Skin of body (tissue), 2 donors: Measurements from ENCODE around the gene KCNA2. TPM values are rescaled to one million over a fixed set of nuclear protein-coding genes. Genes with fewer than 3 reads are reported as not detected.
A peak's percentile ranks its signal among the peaks of the same experiment; 100 is the strongest.

Source experiments
- DNase-seq: peaks from one replicate; lab custom pipeline; 2025; lab: John Stamatoyannopoulos, UW
- total RNA-seq: library from RNA; depleted of rRNA; stranded (reverse); fragments of >200 nt; gene quantifications from one replicate; pipeline ENCODE4 v1.2.3, GENCODE V29; 2014

The KCNA2 gene
- total RNA-seq, 1 donor from 2014 or later: 0.79 TPM

DNA sequence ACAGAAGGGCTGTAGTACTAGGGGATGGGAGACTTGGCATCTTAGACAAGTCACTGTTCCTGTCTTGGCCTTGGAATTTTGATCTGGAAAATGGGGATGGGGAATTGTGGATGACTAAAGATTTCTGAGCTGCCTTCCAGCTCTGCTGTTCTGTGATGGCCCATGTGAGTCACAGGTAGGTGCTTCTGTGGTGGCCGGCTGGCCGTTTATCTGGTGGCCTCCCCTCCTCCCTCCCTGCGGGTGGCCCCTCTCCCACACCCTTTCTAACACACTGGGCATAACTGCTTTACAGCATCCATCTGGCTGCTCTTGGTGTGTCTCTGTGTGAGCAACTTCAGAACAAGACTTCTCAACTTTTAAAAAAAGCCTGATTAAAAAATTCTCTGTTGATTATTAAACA is 35.9 kb downstream of the KCNA2 start:
- no peak for DNase-seq

DNA sequence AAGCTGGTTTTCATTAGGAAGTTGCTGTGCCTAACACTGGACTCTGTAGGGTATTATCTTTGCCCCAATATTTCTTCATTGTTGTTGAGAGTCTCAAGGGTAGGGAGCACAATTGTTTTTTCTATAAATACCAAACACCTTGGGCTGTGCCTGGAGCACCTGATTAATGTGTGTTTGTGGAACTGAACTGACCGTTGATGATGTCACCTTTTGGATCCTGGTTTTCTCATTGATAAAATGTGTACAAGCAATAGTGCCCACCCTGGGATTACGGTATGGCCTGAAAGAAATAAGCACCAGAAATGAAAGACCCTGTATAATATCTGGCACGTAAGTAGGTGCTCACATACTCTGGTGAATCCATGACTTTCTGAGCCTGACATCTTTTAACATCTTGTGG is 39.3 kb downstream of the KCNA2 start:
- no peak for DNase-seq

DNA sequence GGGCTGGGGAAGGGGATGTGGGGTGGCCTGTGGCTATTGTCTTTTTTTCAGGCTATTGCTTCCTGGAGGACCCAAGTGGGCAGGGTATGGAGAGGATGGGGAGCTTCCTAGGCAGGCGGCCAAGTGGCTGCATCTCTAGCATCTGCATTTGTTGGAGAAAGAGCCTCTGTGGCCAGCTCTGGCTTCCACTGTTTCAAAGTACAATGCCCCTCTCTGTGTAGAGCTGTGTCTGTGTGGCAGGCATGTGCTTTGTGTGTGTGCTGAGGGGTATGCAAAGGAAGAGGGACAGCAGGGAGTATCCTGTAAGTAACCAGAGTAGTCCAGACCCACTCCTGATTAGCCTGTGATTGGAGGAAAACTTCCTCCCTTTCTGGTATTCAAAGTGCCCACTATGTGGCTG is 40.6 kb downstream of the KCNA2 start:
- peak; percentile 1 for DNase-seq

DNA sequence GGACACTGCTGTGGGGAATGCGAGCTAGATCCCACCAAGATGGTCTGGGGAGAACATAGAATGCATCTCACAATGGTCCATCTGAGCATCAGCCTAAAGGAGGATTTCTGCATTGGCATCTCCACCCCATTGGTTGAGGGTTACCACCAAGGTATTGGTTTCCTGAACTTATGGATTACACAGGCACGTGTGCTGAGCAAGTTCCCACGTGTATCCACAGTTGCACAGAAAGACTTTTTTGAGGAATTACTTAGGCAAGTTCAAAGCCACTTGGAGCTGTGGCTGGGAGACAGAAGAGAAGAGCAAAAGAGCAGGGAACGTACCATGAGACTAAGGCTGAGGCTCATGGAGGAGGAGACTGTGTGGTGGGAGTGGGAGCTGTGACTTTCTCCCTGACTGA is 43.1 kb downstream of the KCNA2 start:
- DNase-seq: no peak

DNA sequence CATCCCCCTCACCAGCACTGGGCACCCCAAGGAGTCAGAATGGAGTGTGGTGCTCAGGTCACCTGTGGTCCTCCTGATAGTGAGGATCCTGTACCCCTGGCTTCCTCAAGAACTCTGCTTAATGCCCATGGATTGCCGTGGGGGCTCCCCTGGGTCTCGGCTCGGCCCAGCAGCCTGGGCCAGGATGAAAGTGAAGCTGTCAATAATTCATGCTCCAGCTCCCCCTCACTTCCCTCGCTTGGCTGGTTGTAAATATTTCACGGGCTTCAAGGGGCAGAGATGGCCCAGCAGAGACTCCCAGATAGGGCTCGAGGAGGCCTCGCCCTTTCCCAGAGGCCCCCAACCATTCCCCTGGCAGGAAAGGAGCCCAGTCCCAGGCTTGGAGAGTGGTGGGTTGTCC is 44.6 kb downstream of the KCNA2 start:
- DNase-seq: no peak

DNA sequence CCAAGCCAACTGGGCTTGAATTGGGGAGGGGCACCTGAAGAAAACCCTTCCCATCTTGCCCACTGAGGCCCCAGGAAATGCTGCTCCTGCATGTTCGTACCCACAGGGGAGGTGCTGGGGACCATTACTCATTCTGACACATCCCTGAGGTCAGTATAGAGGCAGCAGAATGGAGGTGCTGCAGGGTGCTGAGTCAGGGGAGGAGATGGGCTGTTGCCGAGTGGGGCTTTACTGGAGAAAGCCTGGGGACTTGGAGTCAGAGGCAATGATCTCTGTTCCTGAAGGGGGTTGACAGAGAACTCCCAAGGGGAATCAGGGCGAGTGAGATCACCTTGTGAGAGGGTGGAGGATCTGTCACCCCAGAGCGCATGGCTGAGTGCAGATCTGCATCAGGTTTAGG is 47.0 kb downstream of the KCNA2 start:
- no peak for DNase-seq

DNA sequence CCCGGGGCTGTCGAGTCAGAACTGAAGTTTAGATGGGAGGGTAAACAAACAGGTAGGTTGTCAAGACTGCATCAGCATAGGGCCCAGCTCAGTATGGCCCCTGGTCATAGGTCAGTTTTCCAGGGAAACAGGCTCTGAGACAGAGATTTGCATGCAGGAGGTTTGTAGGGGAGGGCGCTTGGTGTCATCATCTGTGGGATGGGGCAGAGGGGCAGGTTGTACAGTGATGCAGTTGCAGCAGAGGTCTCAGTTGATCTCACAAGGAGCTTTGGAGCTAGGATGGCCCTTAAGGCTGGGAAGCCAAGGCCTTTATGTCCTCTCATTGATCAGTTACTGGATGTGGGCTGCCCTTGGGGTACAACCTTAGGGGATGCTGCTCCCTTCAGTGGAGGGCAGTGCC is 48.7 kb downstream of the KCNA2 start:
- DNase-seq: no peak

DNA sequence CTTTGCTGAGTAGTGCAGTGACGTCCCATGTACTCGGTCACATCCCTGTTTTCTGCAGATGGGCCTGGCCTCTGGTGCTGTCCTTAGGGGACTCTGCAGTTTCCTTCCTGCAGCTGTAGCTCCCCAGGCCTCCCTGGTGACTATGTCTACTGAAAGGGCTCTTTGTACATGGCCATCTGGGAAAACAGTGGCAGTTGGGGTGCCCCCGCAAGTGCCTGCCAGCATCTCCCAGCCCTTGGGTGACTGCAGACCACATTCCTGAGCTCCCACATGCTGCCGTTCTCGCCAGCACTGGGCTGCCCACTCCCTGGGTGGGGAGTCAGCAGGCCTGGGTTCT is 49.7 kb downstream of the KCNA2 start:
- peak; percentile 40 for DNase-seq

DNA sequence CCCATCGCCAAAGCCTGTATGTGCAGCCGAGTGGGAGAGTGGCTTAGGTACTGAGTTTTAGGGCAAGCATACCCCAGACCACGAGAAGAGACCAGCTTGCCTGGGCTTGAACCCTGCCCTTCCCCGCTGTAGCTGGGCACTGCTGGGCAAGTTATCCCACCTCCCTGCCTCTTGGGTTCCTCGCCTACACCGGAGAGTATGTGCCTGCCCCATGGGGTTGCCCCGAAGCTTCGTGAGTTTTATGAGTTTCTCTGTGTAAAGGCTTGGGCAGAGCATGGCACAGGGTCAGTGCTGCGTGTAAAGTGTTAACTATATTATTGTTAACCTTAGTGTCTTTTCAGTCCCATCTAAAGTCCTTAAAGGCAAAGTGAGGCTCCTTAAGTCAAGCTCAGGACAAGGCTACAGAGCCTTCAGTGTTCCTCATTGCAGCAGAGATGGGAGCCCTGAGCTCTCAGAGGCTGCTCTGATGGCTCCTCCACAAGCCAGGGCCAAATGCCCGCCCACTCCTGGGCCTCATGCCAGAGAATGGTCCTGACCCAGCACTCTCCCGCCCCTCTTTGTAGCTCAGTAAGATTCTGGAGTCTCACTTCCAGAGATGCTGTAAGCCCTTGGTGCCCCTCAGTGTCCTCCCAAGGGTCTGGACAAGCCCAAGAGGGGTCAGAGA is 50.2 kb downstream of the KCNA2 start:
- DNase-seq: peak; percentile 40

DNA sequence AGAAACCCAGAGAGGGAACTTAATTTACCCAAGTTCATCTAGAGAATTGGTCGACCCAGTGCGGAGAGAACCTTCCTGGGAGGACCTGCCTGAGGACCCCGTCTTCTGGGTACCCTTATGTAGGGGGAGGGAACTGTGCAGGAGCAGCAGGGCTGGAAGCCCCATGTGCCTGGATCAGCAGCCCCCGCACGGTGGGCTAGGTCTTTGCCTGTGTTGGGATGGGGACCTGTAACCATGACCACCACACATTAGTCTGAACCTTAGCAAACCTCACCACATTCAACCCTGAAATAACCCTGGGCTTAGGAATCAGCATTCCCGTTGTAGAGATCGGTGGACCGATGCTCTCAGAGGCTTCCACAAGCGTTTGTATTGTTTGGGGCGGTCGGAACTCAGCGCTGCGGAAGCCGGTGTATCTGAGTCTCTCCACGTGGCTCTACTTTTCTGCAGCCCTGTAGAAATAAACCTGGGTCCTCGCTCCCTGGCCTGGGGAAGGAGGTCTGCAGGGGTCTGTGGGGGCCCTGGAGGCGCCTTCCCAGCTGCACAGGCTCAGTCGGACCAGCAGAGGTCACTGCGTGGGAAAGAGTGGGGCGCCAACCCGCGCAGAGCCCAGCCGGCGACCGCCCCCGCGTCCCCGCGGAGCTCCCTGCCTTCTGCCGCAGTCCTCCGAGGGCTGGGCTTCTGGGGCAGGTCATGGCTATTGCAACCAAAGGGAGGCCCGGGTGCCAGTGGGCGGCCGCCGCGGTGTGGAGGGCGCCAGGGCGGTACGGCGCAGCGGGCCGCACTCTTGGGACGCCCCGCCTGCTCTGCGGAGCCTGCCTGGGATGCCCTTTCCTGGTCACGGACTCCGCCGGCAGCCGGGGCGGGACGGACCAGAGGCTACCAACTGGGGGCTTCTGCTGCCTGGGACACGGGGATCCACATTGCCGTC is 51.0 kb downstream of the KCNA2 start:
- DNase-seq: no peak

DNA sequence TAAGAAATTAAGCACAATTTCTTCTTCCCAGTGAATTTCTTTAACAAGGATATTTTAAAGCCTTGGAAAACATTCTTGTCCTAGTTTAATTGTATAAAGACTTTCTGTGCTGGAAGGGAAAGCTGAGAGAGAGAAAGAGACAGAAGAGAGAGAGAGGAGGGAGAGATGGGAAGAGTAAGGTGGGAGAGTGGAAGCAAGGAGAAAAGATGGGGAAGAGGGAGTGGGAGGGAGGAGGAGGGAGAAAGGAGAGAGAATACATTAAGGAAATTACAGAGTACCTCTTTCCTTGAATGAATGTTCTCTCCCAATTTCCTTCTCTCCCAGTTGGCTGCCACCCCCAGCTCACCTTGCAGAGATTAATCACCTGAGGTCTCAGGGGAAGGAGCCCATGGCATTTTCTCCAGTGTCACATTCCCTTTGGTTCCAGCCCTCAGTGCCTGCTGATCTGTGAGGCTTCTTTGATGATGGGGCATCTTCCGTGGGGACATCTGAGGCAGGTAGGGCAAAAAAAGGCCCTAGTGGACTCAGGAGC is 54.8 kb downstream of the KCNA2 start:
- DNase-seq: no peak

DNA sequence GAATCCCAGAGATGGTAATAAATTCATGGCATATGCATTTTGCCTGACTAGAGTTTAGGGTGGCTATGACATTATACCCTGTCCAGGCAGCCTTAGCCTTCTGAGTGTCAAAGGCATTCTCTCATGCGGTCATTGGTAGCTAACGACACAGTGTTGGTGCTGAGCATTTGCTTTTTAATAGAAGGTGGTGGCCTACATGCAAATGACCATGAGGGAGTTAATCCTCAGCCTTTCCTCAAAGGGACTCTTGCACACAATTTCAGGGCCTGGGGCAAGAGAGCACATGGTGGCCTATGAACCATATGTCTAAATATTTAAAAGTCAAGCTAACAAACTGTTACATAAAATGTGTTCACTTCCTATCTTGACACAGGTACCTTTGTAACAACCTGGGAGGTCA is 56.3 kb downstream of the KCNA2 start:
- DNase-seq: no peak

DNA sequence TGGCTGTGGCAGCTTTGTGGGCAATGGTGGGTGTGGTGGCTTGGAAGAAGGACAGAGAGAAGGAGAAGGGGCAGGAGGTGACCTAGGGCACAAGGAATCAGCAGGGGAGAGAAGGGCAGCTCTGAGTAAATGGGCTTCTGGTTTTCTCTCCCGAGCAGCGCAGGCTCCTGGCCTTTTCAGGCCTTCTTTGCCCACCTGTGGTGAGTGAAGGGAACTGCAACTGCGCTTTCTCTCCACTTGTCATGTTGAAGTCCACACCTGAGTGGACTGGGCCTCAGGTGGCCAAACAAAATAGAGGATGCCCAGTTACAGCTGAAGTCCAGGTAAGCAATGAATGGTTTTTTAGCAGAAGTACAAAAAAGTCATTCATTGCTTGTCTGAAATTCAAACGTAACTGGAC is 57.8 kb downstream of the KCNA2 start:
- DNase-seq: no peak

DNA sequence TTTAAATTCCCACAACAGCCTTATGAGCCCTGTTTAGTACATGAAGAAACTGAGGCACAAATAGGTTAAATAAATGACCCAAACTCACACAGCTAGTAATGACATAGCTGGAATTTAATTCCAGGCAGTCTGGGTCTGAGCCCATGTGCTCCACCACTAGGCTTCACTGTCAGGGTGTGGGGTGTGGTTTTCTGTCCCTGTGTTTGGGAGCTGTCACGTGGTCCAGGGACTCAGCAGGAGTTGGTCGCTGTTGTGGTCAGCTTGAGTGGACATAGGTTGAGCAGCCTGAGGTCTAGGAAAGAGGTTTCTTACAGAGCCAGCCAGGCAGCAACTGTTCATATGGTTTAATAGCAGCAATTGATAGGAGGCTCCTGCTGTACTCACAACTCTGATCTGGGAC is 59.1 kb downstream of the KCNA2 start:
- DNase-seq: no peak

DNA sequence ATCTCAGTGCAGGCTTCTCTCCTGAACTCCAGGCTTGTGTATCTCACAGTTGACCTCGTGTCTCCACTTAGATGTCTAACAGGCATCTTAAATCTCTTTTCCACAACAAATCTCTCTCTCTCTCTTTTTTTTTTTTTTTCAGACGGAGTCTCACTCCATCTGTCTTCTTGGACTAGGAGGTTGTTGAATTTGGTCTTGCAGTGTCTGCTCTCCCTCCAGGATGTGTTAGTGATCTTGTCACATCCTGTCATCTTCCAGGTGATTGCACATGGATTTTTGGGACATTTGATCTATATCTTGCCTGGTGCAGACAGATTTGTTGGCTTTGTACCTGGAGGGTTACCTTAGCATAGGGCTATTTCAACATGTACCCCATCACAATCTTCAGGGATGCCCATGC is 60.7 kb downstream of the KCNA2 start:
- DNase-seq: no peak

DNA sequence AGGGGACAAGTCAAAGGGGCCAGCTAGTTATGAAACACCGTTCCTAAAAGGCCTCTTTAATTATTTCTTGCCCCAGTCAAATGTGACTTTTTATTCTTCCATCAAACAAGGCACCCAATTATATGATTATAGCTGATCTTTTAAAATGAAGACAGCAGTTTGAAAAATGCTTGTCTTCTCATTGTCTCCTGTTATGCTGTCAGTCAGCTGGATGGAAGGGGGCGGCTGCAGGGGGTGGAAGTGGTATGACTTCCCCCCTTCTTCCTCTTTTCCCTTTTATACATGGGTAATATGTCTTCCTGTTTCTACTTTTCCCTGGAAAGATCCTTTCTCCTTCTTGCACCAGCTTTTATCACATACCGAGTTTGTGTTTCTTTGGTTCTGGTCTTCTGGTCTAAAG is 61.4 kb downstream of the KCNA2 start:
- DNase-seq: no peak

Other genes with a start within 250 kb of the KCNA2 start
- gene SLC16A4, start 215.3 kb downstream of the KCNA2 start, total RNA-seq: 3.1 TPM
- gene LAMTOR5, start 198.7 kb downstream of the KCNA2 start, total RNA-seq: 41.3 TPM
- not detected for gene PROK1, start 155.2 kb downstream of the KCNA2 start, total RNA-seq
- not detected for gene KCNA10, start 87.2 kb downstream of the KCNA2 start, total RNA-seq
- 0.30 TPM for gene KCNA3, start 68.6 kb upstream of the KCNA2 start, total RNA-seq